Mononuclear cell (primary cell): ENCODE data around the gene LSM3. TPM values are rescaled to one million over a fixed set of nuclear protein-coding genes. Genes with fewer than 3 reads are reported as not detected.

ENCODE experiments used
- H3K27me3 ChIP-seq: 2 replicates; pipeline ENCODE4 v1.6.0; 2011; ENCODE audit warnings: low read length, control low read depth; ENCODE audit not compliant: insufficient read depth
- H3K4me1 ChIP-seq: 2 replicates; pipeline ENCODE4 v1.5.1; 2011; ENCODE audit warnings: mild to moderate bottlenecking, low read length, control low read depth; ENCODE audit not compliant: insufficient read depth
- H3K4me3 ChIP-seq: 2 replicates; pipeline ENCODE4 v1.5.1; 2011; ENCODE audit warnings: mild to moderate bottlenecking, low read length, moderate library complexity
- H3K9me3 ChIP-seq: 2 replicates; pipeline ENCODE4 v1.5.1; 2011; ENCODE audit warnings: low read depth, mild to moderate bottlenecking, control low read depth, low read length
- total RNA-seq: library from RNA; depleted of rRNA; stranded (reverse); fragments of >200 nt; gene quantifications from one replicate; pipeline ENCODE4 v1.2.3, GENCODE V29; 2012

LSM3 gene
- total RNA-seq, 1 donor: 7.1 TPM

- Histone ChIP-seq H3K4me1 (peaks cover 34% of the 10 kb centered on the region), H3K27me3 (no peaks in the 10 kb centered on the region), H3K9me3 (no peaks in the 10 kb centered on the region), H3K4me3 (no peak overlapping the region)
Observed at GRCh38 chr3:14138878-14139655, 39.5 kb upstream of the LSM3 start.

- no peak overlapping the region for H3K4me3 ChIP-seq
- H3K27me3 ChIP-seq: no peaks in the 10 kb centered on the region
- H3K4me1 ChIP-seq: peaks cover 39% of the 10 kb centered on the region
- no peaks in the 10 kb centered on the region for H3K9me3 ChIP-seq
Observed at GRCh38 chr3:14139771-14140170, 38.8 kb upstream of the LSM3 start.

GRCh38 chr3:14140668-14141067 is 37.9 kb upstream of the LSM3 start:
- Histone ChIP-seq H3K4me3 (no peak overlapping the region), H3K27me3 (no peaks in the 10 kb centered on the region), H3K9me3 (no peaks in the 10 kb centered on the region), H3K4me1 (peaks cover 48% of the 10 kb centered on the region)

GRCh38 chr3:14141144-14141543 is 37.5 kb upstream of the LSM3 start:
- Histone ChIP-seq H3K27me3 (no peaks in the 10 kb centered on the region), H3K4me1 (peaks cover 53% of the 10 kb centered on the region), H3K4me3 (no peak overlapping the region), H3K9me3 (no peaks in the 10 kb centered on the region)

- no peak overlapping the region for H3K4me3 ChIP-seq
- H3K4me1 ChIP-seq: peaks cover 57% of the 10 kb centered on the region
- H3K27me3 ChIP-seq: no peaks in the 10 kb centered on the region
- no peaks in the 10 kb centered on the region for H3K9me3 ChIP-seq
Observed at GRCh38 chr3:14141602-14142341, 36.8 kb upstream of the LSM3 start.

- H3K4me3 ChIP-seq: no peak overlapping the region
- peaks cover 64% of the 10 kb centered on the region for H3K4me1 ChIP-seq
- no peaks in the 10 kb centered on the region for H3K9me3 ChIP-seq
- H3K27me3 ChIP-seq: no peaks in the 10 kb centered on the region
Observed at GRCh38 chr3:14142567-14143270, 35.9 kb upstream of the LSM3 start.

- H3K4me3 ChIP-seq: no peak overlapping the region
Observed at GRCh38 chr3:14143271-14144225, 35.1 kb upstream of the LSM3 start.

GRCh38 chr3:14144423-14145075 is 34.1 kb upstream of the LSM3 start:
- no peaks in the 10 kb centered on the region for H3K27me3 ChIP-seq
- no peaks in the 10 kb centered on the region for H3K9me3 ChIP-seq
- peaks cover 64% of the 10 kb centered on the region for H3K4me1 ChIP-seq
- H3K4me3 ChIP-seq: peak overlapping the region; percentile 18

More at GRCh38 chr3:14143271-14144225, 35.1 kb upstream of the LSM3 start:
- H3K9me3 ChIP-seq: no peaks in the 10 kb centered on the region
- H3K4me1 ChIP-seq: peaks cover 64% of the 10 kb centered on the region
- no peaks in the 10 kb centered on the region for H3K27me3 ChIP-seq

- H3K4me1 ChIP-seq: peaks cover 64% of the 10 kb centered on the region
- no peaks in the 10 kb centered on the region for H3K27me3 ChIP-seq
- no peak overlapping the region for H3K4me3 ChIP-seq
- H3K9me3 ChIP-seq: no peaks in the 10 kb centered on the region
Observed at GRCh38 chr3:14145236-14145635, 33.4 kb upstream of the LSM3 start.

- peaks cover 60% of the 10 kb centered on the region for H3K4me1 ChIP-seq
Observed at GRCh38 chr3:14145670-14146380, 32.8 kb upstream of the LSM3 start.

GRCh38 chr3:14146381-14147065 is 32.1 kb upstream of the LSM3 start:
- Histone ChIP-seq H3K4me1 (peaks cover 53% of the 10 kb centered on the region), H3K4me3 (no peak overlapping the region), H3K27me3 (no peaks in the 10 kb centered on the region), H3K9me3 (no peaks in the 10 kb centered on the region)

More at GRCh38 chr3:14145670-14146380, 32.8 kb upstream of the LSM3 start:
- Histone ChIP-seq H3K9me3 (no peaks in the 10 kb centered on the region), H3K4me3 (no peak overlapping the region), H3K27me3 (no peaks in the 10 kb centered on the region)

GRCh38 chr3:14147066-14147435 is 31.6 kb upstream of the LSM3 start:
- Histone ChIP-seq H3K27me3 (no peaks in the 10 kb centered on the region), H3K4me1 (peaks cover 48% of the 10 kb centered on the region), H3K9me3 (no peaks in the 10 kb centered on the region), H3K4me3 (no peak overlapping the region)

GRCh38 chr3:14147617-14148016 is 31.0 kb upstream of the LSM3 start:
- Histone ChIP-seq H3K4me3 (no peak overlapping the region), H3K27me3 (no peaks in the 10 kb centered on the region), H3K9me3 (no peaks in the 10 kb centered on the region), H3K4me1 (peaks cover 44% of the 10 kb centered on the region)
